ENCODE data around the gene LIN54.
A peak's percentile ranks its signal among the peaks of the same experiment; 100 is the strongest.
"Not testable (repeated sequence)": the region's sequence is repeated elsewhere in the genome, so short reads cannot be mapped to it uniquely, and the experiment has no call there.

Gene LIN54

GRCh38 chr4:83011689-83012199, 1.1 kb upstream of the LIN54 start:
- Histone ChIP-seq H3K9me3 (ENCODE audit: control insufficient read depth, low read length) (no peaks in the 10 kb centered on the region), H3K4me1 (ENCODE audit: control insufficient read depth, insufficient read depth, low read length, poor library complexity, severe bottlenecking) (no peaks in the 10 kb centered on the region), H3K36me3 (ENCODE audit: control insufficient read depth, insufficient read depth, low read length) (no peaks in the 10 kb centered on the region), H3K27ac (ENCODE audit: low read depth, low read length, severe bottlenecking) (peak overlapping the region; percentile 85), H3K4me3 (ENCODE audit: extremely low read depth, insufficient read depth, low read length, poor library complexity, severe bottlenecking) (peak overlapping the region; percentile 78)
- WGBS, 2 experiments (ENCODE audit: insufficient coverage in 2 of 2), result 0% methylated on average over 2 to 4 of the region's 5 CpGs

GRCh38 chr4:83010111-83010521, 507 bp downstream of the LIN54 start:
- 0% methylated on average over 7 to 10 of the region's 14 CpGs for WGBS, 2 experiments (ENCODE audit: insufficient coverage in 2 of 2)
- Histone ChIP-seq H3K4me3 (ENCODE audit: extremely low read depth, insufficient read depth, low read length, poor library complexity, severe bottlenecking) (peak overlapping the region; percentile 78), H3K36me3 (ENCODE audit: control insufficient read depth, insufficient read depth, low read length) (no peaks in the 10 kb centered on the region), H3K9me3 (ENCODE audit: control insufficient read depth, low read length) (no peaks in the 10 kb centered on the region), H3K4me1 (ENCODE audit: control insufficient read depth, insufficient read depth, low read length, poor library complexity, severe bottlenecking) (no peaks in the 10 kb centered on the region), H3K27ac (ENCODE audit: low read depth, low read length, severe bottlenecking) (peak overlapping the region; percentile 85)

GRCh38 chr4:83009529-83009928, 1.1 kb downstream of the LIN54 start:
- no peak overlapping the region for H3K27ac ChIP-seq (ENCODE audit: low read depth, low read length, severe bottlenecking)
- WGBS, 2 experiments (ENCODE audit: insufficient coverage in 2 of 2), result no CpG with 5 or more reads among the region's 3 CpGs
- no peaks in the 10 kb centered on the region for H3K4me1 ChIP-seq (ENCODE audit: control insufficient read depth, insufficient read depth, low read length, poor library complexity, severe bottlenecking)
- peak overlapping the region; percentile 78 for H3K4me3 ChIP-seq (ENCODE audit: extremely low read depth, insufficient read depth, low read length, poor library complexity, severe bottlenecking)
- no peaks in the 10 kb centered on the region for H3K9me3 ChIP-seq (ENCODE audit: control insufficient read depth, low read length)
- no peaks in the 10 kb centered on the region for H3K36me3 ChIP-seq (ENCODE audit: control insufficient read depth, insufficient read depth, low read length)

GRCh38 chr4:83003044-83003791, 7.4 kb downstream of the LIN54 start:
- WGBS, 2 experiments (ENCODE audit: insufficient coverage in 2 of 2), result 90 to 98% methylated on average over 5 to 10 of the region's 14 CpGs
- not testable (repeated sequence) for H3K9me3 ChIP-seq (ENCODE audit: control insufficient read depth, low read length); H3K36me3 ChIP-seq (ENCODE audit: control insufficient read depth, insufficient read depth, low read length); H3K4me1 ChIP-seq (ENCODE audit: control insufficient read depth, insufficient read depth, low read length, poor library complexity, severe bottlenecking); H3K4me3 ChIP-seq (ENCODE audit: extremely low read depth, insufficient read depth, low read length, poor library complexity, severe bottlenecking); H3K27ac ChIP-seq (ENCODE audit: low read depth, low read length, severe bottlenecking)

- Histone ChIP-seq H3K4me3 (ENCODE audit: extremely low read depth, insufficient read depth, low read length, poor library complexity, severe bottlenecking) (no peak overlapping the region), H3K9me3 (ENCODE audit: control insufficient read depth, low read length) (no peaks in the 10 kb centered on the region), H3K27ac (ENCODE audit: low read depth, low read length, severe bottlenecking) (no peak overlapping the region), H3K36me3 (ENCODE audit: control insufficient read depth, insufficient read depth, low read length) (no peaks in the 10 kb centered on the region), H3K4me1 (ENCODE audit: control insufficient read depth, insufficient read depth, low read length, poor library complexity, severe bottlenecking) (no peaks in the 10 kb centered on the region)
- WGBS, 2 experiments (ENCODE audit: insufficient coverage in 2 of 2), result 100% methylated on average over 1 to 2 of the region's 3 CpGs
Measured at GRCh38 chr4:83002329-83002728, 8.3 kb downstream of the LIN54 start.

- no peaks in the 10 kb centered on the region for H3K9me3 ChIP-seq (ENCODE audit: control insufficient read depth, low read length)
- H3K36me3 ChIP-seq (ENCODE audit: control insufficient read depth, insufficient read depth, low read length), result no peaks in the 10 kb centered on the region
- no peaks in the 10 kb centered on the region for H3K4me1 ChIP-seq (ENCODE audit: control insufficient read depth, insufficient read depth, low read length, poor library complexity, severe bottlenecking)
- H3K4me3 ChIP-seq (ENCODE audit: extremely low read depth, insufficient read depth, low read length, poor library complexity, severe bottlenecking), result no peak overlapping the region
- no peak overlapping the region for H3K27ac ChIP-seq (ENCODE audit: low read depth, low read length, severe bottlenecking)
Measured at GRCh38 chr4:82998898-82999297, 11.7 kb downstream of the LIN54 start.

GRCh38 chr4:82994834-82995233, 15.8 kb downstream of the LIN54 start:
- no peak overlapping the region for H3K27ac ChIP-seq (ENCODE audit: low read depth, low read length, severe bottlenecking)

GRCh38 chr4:82989575-82990429, 20.8 kb downstream of the LIN54 start:
- H3K27ac ChIP-seq (ENCODE audit: low read depth, low read length, severe bottlenecking), result no peak overlapping the region
- WGBS, 2 experiments (ENCODE audit: insufficient coverage in 2 of 2), result 87 to 95% methylated on average over 2 of the region's 2 CpGs
- H3K4me1 ChIP-seq (ENCODE audit: control insufficient read depth, insufficient read depth, low read length, poor library complexity, severe bottlenecking), result no peaks in the 10 kb centered on the region
- no peaks in the 10 kb centered on the region for H3K36me3 ChIP-seq (ENCODE audit: control insufficient read depth, insufficient read depth, low read length)
- H3K4me3 ChIP-seq (ENCODE audit: extremely low read depth, insufficient read depth, low read length, poor library complexity, severe bottlenecking), result no peak overlapping the region
- H3K9me3 ChIP-seq (ENCODE audit: control insufficient read depth, low read length), result no peaks in the 10 kb centered on the region

More at GRCh38 chr4:82994834-82995233, 15.8 kb downstream of the LIN54 start:
- no peaks in the 10 kb centered on the region for H3K4me1 ChIP-seq (ENCODE audit: control insufficient read depth, insufficient read depth, low read length, poor library complexity, severe bottlenecking)
- WGBS, 2 experiments (ENCODE audit: insufficient coverage in 2 of 2), result 91% methylated on average over 2 of the region's 4 CpGs; no CpG with 5 or more reads in 1 of the 2 experiments
- H3K36me3 ChIP-seq (ENCODE audit: control insufficient read depth, insufficient read depth, low read length), result no peaks in the 10 kb centered on the region
- no peak overlapping the region for H3K4me3 ChIP-seq (ENCODE audit: extremely low read depth, insufficient read depth, low read length, poor library complexity, severe bottlenecking)
- no peaks in the 10 kb centered on the region for H3K9me3 ChIP-seq (ENCODE audit: control insufficient read depth, low read length)

GRCh38 chr4:82988323-82988832, 22.2 kb downstream of the LIN54 start:
- no peaks in the 10 kb centered on the region for H3K4me1 ChIP-seq (ENCODE audit: control insufficient read depth, insufficient read depth, low read length, poor library complexity, severe bottlenecking)
- H3K27ac ChIP-seq (ENCODE audit: low read depth, low read length, severe bottlenecking), result no peak overlapping the region
- no peak overlapping the region for H3K4me3 ChIP-seq (ENCODE audit: extremely low read depth, insufficient read depth, low read length, poor library complexity, severe bottlenecking)
- no peaks in the 10 kb centered on the region for H3K9me3 ChIP-seq (ENCODE audit: control insufficient read depth, low read length)
- peaks cover 6% of the 10 kb centered on the region for H3K36me3 ChIP-seq (ENCODE audit: control insufficient read depth, insufficient read depth, low read length)
- no CpG with 5 or more reads among the region's 2 CpGs for WGBS, 2 experiments (ENCODE audit: insufficient coverage in 2 of 2)

GRCh38 chr4:82987519-82987918, 23.1 kb downstream of the LIN54 start:
- H3K9me3 ChIP-seq (ENCODE audit: control insufficient read depth, low read length); H3K36me3 ChIP-seq (ENCODE audit: control insufficient read depth, insufficient read depth, low read length); H3K4me3 ChIP-seq (ENCODE audit: extremely low read depth, insufficient read depth, low read length, poor library complexity, severe bottlenecking); H3K27ac ChIP-seq (ENCODE audit: low read depth, low read length, severe bottlenecking); H3K4me1 ChIP-seq (ENCODE audit: control insufficient read depth, insufficient read depth, low read length, poor library complexity, severe bottlenecking): not testable (repeated sequence)

All from mesodermal cell (in vitro differentiated cells).